Mesendoderm (in vitro differentiated cells): ENCODE measurements around the gene PROSER2.

Experiments
- DNase-seq: peaks from one replicate; pipeline ENCODE4 v3.0.0; 2013
- H2AK5ac ChIP-seq: 2 replicates; pipeline ENCODE4 v1.6.1; 2013; ENCODE audit warnings: low read length, inconsistent platforms
- H2BK120ac ChIP-seq: 2 replicates; pipeline ENCODE4 v1.6.1; 2013; ENCODE audit warnings: low read depth, mild to moderate bottlenecking, low read length, moderate library complexity, mixed read lengths
- H2BK15ac ChIP-seq: replicated peaks from 2 replicates; pipeline ENCODE4 v1.6.1; 2013; ENCODE audit warnings: low read depth, mild to moderate bottlenecking, moderate library complexity
- H2BK5ac ChIP-seq: 2 replicates; pipeline ENCODE4 v1.6.1; 2013; ENCODE audit warnings: low read length, inconsistent platforms
- H3K18ac ChIP-seq: 2 replicates; pipeline ENCODE4 v1.6.1; 2013; ENCODE audit warnings: mild to moderate bottlenecking, low read length, mixed read lengths
- H3K23ac ChIP-seq: one replicate; pipeline ENCODE4 v1.6.1; 2013; ENCODE audit warnings: low read length
- H3K27ac ChIP-seq: 2 replicates; pipeline ENCODE4 v1.5.1; 2013; ENCODE audit warnings: low read depth, mild to moderate bottlenecking, inconsistent platforms, low read length, moderate library complexity
- H3K27me3 ChIP-seq: 2 replicates; pipeline ENCODE4 v1.6.1; 2013; ENCODE audit warnings: low read length, control low read depth, mild to moderate bottlenecking, inconsistent platforms; ENCODE audit not compliant: insufficient read depth, poor library complexity
- H3K36me3 ChIP-seq: 2 replicates; pipeline ENCODE4 v1.6.1; 2013; ENCODE audit warnings: low read length, inconsistent platforms; ENCODE audit not compliant: control insufficient read depth, insufficient read depth
- H3K4ac ChIP-seq: one replicate; pipeline ENCODE4 v1.6.1; 2013; ENCODE audit warnings: low read depth, mild to moderate bottlenecking, low read length, moderate library complexity
- H3K4me1 ChIP-seq: 2 replicates; pipeline ENCODE4 v1.6.1; 2013; ENCODE audit warnings: low read depth, low read length, inconsistent platforms; ENCODE audit not compliant: control insufficient read depth
- H3K4me2 ChIP-seq: 2 replicates; pipeline ENCODE4 v1.6.1; 2013; ENCODE audit warnings: low read length
- H3K4me3 ChIP-seq: 2 replicates; pipeline ENCODE4 v1.5.1; 2013; ENCODE audit warnings: mild to moderate bottlenecking, low read length
- H3K56ac ChIP-seq: one replicate; pipeline ENCODE4 v1.6.1; 2013; ENCODE audit warnings: low read length
- H3K79me1 ChIP-seq: 2 replicates; pipeline ENCODE4 v1.6.1; 2013; ENCODE audit warnings: low read length, inconsistent platforms
- H3K79me2 ChIP-seq: 2 replicates; pipeline ENCODE4 v1.6.1; 2013; ENCODE audit warnings: mild to moderate bottlenecking, low read length; ENCODE audit not compliant: control insufficient read depth, insufficient read depth
- H3K9ac ChIP-seq: 2 replicates; pipeline ENCODE4 v1.6.1; 2013; ENCODE audit warnings: low read length, inconsistent platforms
- H4K5ac ChIP-seq: one replicate; pipeline ENCODE4 v1.6.1; 2013; ENCODE audit warnings: low read length
- H4K8ac ChIP-seq: one replicate; pipeline ENCODE4 v1.6.1; 2013; ENCODE audit warnings: low read depth, mild to moderate bottlenecking, control low read depth, low read length, moderate library complexity
- WGBS: extraction: QIAGEN DNeasy Blood & Tissue Kit; methylation state at CpG from one replicate; pipeline ENCODE4 v1.1.7; 2013; ENCODE audit warnings: low lambda C conversion rate, missing lambda C conversion rate; ENCODE audit not compliant: insufficient coverage; ENCODE audit errors: extremely low coverage; 5-methylcytosine and 5-hydroxymethylcytosine counted together

PROSER2 gene

GRCh38 chr10:11896549-11897200 lies 73.5 kb downstream of the PROSER2 start:
- Histone ChIP-seq H2BK120ac (no peak overlapping the region), H3K23ac (no peak overlapping the region), H3K36me3 (no peaks in the 10 kb centered on the region), H3K79me1 (no peaks in the 10 kb centered on the region), H3K27me3 (no peaks in the 10 kb centered on the region), H2BK15ac (no peak overlapping the region), H3K4me3 (no peak overlapping the region), H3K27ac (no peak overlapping the region), H3K4me2 (no peak overlapping the region), H2BK5ac (no peak overlapping the region), H3K79me2 (no peaks in the 10 kb centered on the region), H3K18ac (no peak overlapping the region), H4K8ac (no peak overlapping the region), H2AK5ac (no peak overlapping the region), H4K5ac (no peak overlapping the region), H3K56ac (no peak overlapping the region), H3K4ac (no peak overlapping the region), H3K9ac (no peak overlapping the region), H3K4me1 (peaks cover 3% of the 10 kb centered on the region)
- no peak for DNase-seq
- no CpG with 5 or more reads among the region's 5 CpGs for WGBS

GRCh38 chr10:11898033-11898371 lies 74.8 kb downstream of the PROSER2 start:
- Histone ChIP-seq H3K4me3 (no peak overlapping the region), H2BK5ac (no peak overlapping the region), H3K27ac (peak overlapping the region; percentile 59), H3K9ac (no peak overlapping the region), H3K4ac (no peak overlapping the region), H3K4me2 (no peak overlapping the region), H4K8ac (no peak overlapping the region), H2BK120ac (peak overlapping the region; percentile 55), H3K79me1 (no peaks in the 10 kb centered on the region), H3K27me3 (no peaks in the 10 kb centered on the region), H2BK15ac (no peak overlapping the region), H3K23ac (no peak overlapping the region), H3K56ac (peak overlapping the region; percentile 25), H3K36me3 (no peaks in the 10 kb centered on the region), H3K18ac (no peak overlapping the region), H3K4me1 (peaks cover 5% of the 10 kb centered on the region), H2AK5ac (no peak overlapping the region), H4K5ac (no peak overlapping the region), H3K79me2 (no peaks in the 10 kb centered on the region)
- WGBS: no CpG with 5 or more reads among the region's 3 CpGs
- DNase-seq: no peak

- H3K79me1 ChIP-seq: no peaks in the 10 kb centered on the region
- peak overlapping the region; percentile 5 for H3K18ac ChIP-seq
- peak overlapping the region; percentile 49 for H3K4ac ChIP-seq
- H2BK120ac ChIP-seq: peak overlapping the region; percentile 30
- H4K8ac ChIP-seq: peak overlapping the region; percentile 67
- no peak overlapping the region for H4K5ac ChIP-seq
- H3K23ac ChIP-seq: no peak overlapping the region
- no peaks in the 10 kb centered on the region for H3K27me3 ChIP-seq
- H3K79me2 ChIP-seq: no peaks in the 10 kb centered on the region
- DNase-seq: peak; percentile 99
- no peak overlapping the region for H2BK15ac ChIP-seq
- H3K56ac ChIP-seq: peak overlapping the region; percentile 3
- no CpG with 5 or more reads among the region's 20 CpGs for WGBS
- no peak overlapping the region for H3K4me2 ChIP-seq
- peak overlapping the region; percentile 77 for H3K27ac ChIP-seq
- peak overlapping the region; percentile 26 for H2BK5ac ChIP-seq
- no peaks in the 10 kb centered on the region for H3K36me3 ChIP-seq
- H3K4me1 ChIP-seq: peaks cover 5% of the 10 kb centered on the region
- no peak overlapping the region for H2AK5ac ChIP-seq
- no peak overlapping the region for H3K9ac ChIP-seq
- no peak overlapping the region for H3K4me3 ChIP-seq
Measured at GRCh38 chr10:11898372-11899066, 75.4 kb downstream of the PROSER2 start.

GRCh38 chr10:11899067-11899876 lies 76.1 kb downstream of the PROSER2 start:
- Histone ChIP-seq H3K4me1 (peaks cover 5% of the 10 kb centered on the region), H3K36me3 (no peaks in the 10 kb centered on the region), H3K27ac (peak overlapping the region; percentile 77), H4K8ac (peak overlapping the region; percentile 67), H2BK5ac (peak overlapping the region; percentile 23), H3K23ac (no peak overlapping the region), H4K5ac (no peak overlapping the region), H2AK5ac (no peak overlapping the region), H3K18ac (peak overlapping the region; percentile 5), H3K79me2 (no peaks in the 10 kb centered on the region), H2BK15ac (no peak overlapping the region), H2BK120ac (no peak overlapping the region), H3K79me1 (no peaks in the 10 kb centered on the region), H3K4me3 (no peak overlapping the region), H3K9ac (no peak overlapping the region), H3K56ac (peak overlapping the region; percentile 3), H3K27me3 (no peaks in the 10 kb centered on the region), H3K4ac (peak overlapping the region; percentile 49), H3K4me2 (no peak overlapping the region)
- DNase-seq: no peak
- no CpG with 5 or more reads among the region's 28 CpGs for WGBS

- no peak overlapping the region for H3K27ac ChIP-seq
- no CpG with 5 or more reads among the region's 6 CpGs for WGBS
- no peak overlapping the region for H4K8ac ChIP-seq
- H3K79me2 ChIP-seq: no peaks in the 10 kb centered on the region
- H2AK5ac ChIP-seq: peak overlapping the region; percentile 74
- no peak overlapping the region for H3K4me3 ChIP-seq
- no peaks in the 10 kb centered on the region for H3K27me3 ChIP-seq
- H3K4ac ChIP-seq: no peak overlapping the region
- no peak for DNase-seq
- H3K4me2 ChIP-seq: no peak overlapping the region
- no peak overlapping the region for H2BK5ac ChIP-seq
- H3K79me1 ChIP-seq: no peaks in the 10 kb centered on the region
- H3K9ac ChIP-seq: no peak overlapping the region
- H4K5ac ChIP-seq: no peak overlapping the region
- peak overlapping the region; percentile 82 for H2BK120ac ChIP-seq
- H3K4me1 ChIP-seq: peaks cover 5% of the 10 kb centered on the region
- peak overlapping the region; percentile 16 for H3K18ac ChIP-seq
- no peaks in the 10 kb centered on the region for H3K36me3 ChIP-seq
- H3K56ac ChIP-seq: no peak overlapping the region
- no peak overlapping the region for H3K23ac ChIP-seq
- H2BK15ac ChIP-seq: no peak overlapping the region
Measured at GRCh38 chr10:11901036-11901301, 77.8 kb downstream of the PROSER2 start.
